Stimulated activated CD4-positive, alpha-beta T cell treated with anti-CD3 and anti-CD28 coated beads, Interleukin-15, amount 100 ng/mL, for 48 hours (primary cell): ENCODE measurements around the gene ARHGAP11B.
A peak's percentile ranks its signal among the peaks of the same experiment; 100 is the strongest.
"Not testable (repeated sequence)": the region's sequence is repeated elsewhere in the genome, so short reads cannot be mapped to it uniquely, and the experiment has no call there.

Source experiments
- DNase-seq, 2 donors: peaks; one replicate each; pipeline ENCODE4 v3.0.0-alpha.2; 2020; ENCODE audit warnings: low read depth in 2 of 2

The ARHGAP11B gene

GRCh38 chr15:30625436-30626193 lies at the start of gene ARHGAP11B:
Gene ARHGAP11B, plus strand, starts transcription at chr15:30626128.
- peak; percentile 91 to 95 for DNase-seq

- not testable (repeated sequence) for DNase-seq
Measured at GRCh38 chr15:30579394-30579970, 46.4 kb upstream of the ARHGAP11B start.

GRCh38 chr15:30580716-30581115 lies 45.2 kb upstream of the ARHGAP11B start:
- DNase-seq: not testable (repeated sequence)

- not testable (repeated sequence) for DNase-seq
Measured at GRCh38 chr15:30598953-30599352, 27.0 kb upstream of the ARHGAP11B start.

GRCh38 chr15:30603796-30604195 lies 22.1 kb upstream of the ARHGAP11B start, which contains the start of gene GOLGA8H:
Gene GOLGA8H, plus strand, starts transcription at chr15:30604028. Its CDS starts 98 bp downstream, at chr15:30604126.
- not testable (repeated sequence) for DNase-seq

- not testable (repeated sequence) for DNase-seq
Measured at GRCh38 chr15:30612271-30612670, 13.7 kb upstream of the ARHGAP11B start.

GRCh38 chr15:30621342-30621741 lies 4.6 kb upstream of the ARHGAP11B start:
- not testable (repeated sequence) for DNase-seq

- not testable (repeated sequence) for DNase-seq
Measured at GRCh38 chr15:30626194-30626565, 252 bp downstream of the ARHGAP11B start.

GRCh38 chr15:30626632-30627031 lies 704 bp downstream of the ARHGAP11B start:
- DNase-seq: not testable (repeated sequence)

GRCh38 chr15:30650012-30650929 lies 24.3 kb downstream of the ARHGAP11B start:
- DNase-seq: no peak

GRCh38 chr15:30661154-30661553 lies 35.2 kb downstream of the ARHGAP11B start:
- not testable (repeated sequence) for DNase-seq

- DNase-seq: not testable (repeated sequence)
Measured at GRCh38 chr15:30669621-30670020, 43.7 kb downstream of the ARHGAP11B start.

- no peak for DNase-seq
Measured at GRCh38 chr15:30670056-30670455, 44.1 kb downstream of the ARHGAP11B start.

GRCh38 chr15:30671309-30671708 lies 45.4 kb downstream of the ARHGAP11B start:
- no peak for DNase-seq

- no peak for DNase-seq
Measured at GRCh38 chr15:30675126-30675525, 49.2 kb downstream of the ARHGAP11B start.

GRCh38 chr15:30675891-30676290 lies 50.0 kb downstream of the ARHGAP11B start:
- DNase-seq: not testable (repeated sequence)

- DNase-seq: not testable (repeated sequence)
Measured at GRCh38 chr15:30680997-30681396, 55.1 kb downstream of the ARHGAP11B start.

- DNase-seq: not testable (repeated sequence)
Measured at GRCh38 chr15:30685709-30686285, 59.9 kb downstream of the ARHGAP11B start.

GRCh38 chr15:30686651-30687050 lies 60.7 kb downstream of the ARHGAP11B start:
- not testable (repeated sequence) for DNase-seq
